Effector memory CD8-positive, alpha-beta T cell (primary cell): Measurements from ENCODE around the gene KIAA0319L.

Experiments used
- ATAC-seq: fragments of 150-1000 bp; cut with Tn5 transposase; replicated peaks from 2 replicates; pipeline ENCODE4 v1.10.0; 2021; ENCODE audit warnings: mild to moderate bottlenecking, moderate library complexity
- DNase-seq, 3 experiments: peaks; one replicate each; pipeline ENCODE4 v3.0.0; 2021
- H3K27ac Mint-ChIP-seq, 2 donors: one replicate each; pipeline ENCODE4 v1.8.0; 2022; ENCODE audit warnings: mild to moderate bottlenecking in 2 of 2, mixed read lengths in 2 of 2, moderate library complexity in 2 of 2
- H3K27me3 Mint-ChIP-seq, 2 donors: one replicate each; pipeline ENCODE4 v1.8.0; 2022; ENCODE audit warnings: mixed read lengths in 2 of 2
- H3K36me3 Mint-ChIP-seq: one replicate; pipeline ENCODE4 v1.8.0; 2022; ENCODE audit warnings: mild to moderate bottlenecking, moderate library complexity, mixed read lengths; ENCODE audit not compliant: insufficient read depth
- H3K4me1 Mint-ChIP-seq, 2 donors: one replicate each; pipeline ENCODE4 v1.8.0; 2022; ENCODE audit warnings: low read depth in 2 of 2, mixed read lengths in 2 of 2
- H3K4me3 Mint-ChIP-seq, 2 donors: one replicate each; pipeline ENCODE4 v1.8.0; 2022; ENCODE audit warnings: mild to moderate bottlenecking in 2 of 2, mixed read lengths in 2 of 2, moderate library complexity in 2 of 2
- H3K9me3 Mint-ChIP-seq, 2 donors: one replicate each; pipeline ENCODE4 v1.8.0; 2022; ENCODE audit warnings: mixed read lengths in 2 of 2

Gene KIAA0319L

GRCh38 chr1:35575416-35575958, 18.3 kb upstream of the KIAA0319L start:
- peaks cover 26 to 29% of the 10 kb centered on the region in 2 donors for H3K4me1 Mint-ChIP-seq
- H3K4me3 Mint-ChIP-seq = peak overlapping the region; percentile 85 to 90
- DNase-seq (no peak), ATAC-seq (no peak)
- H3K36me3 Mint-ChIP-seq = peaks cover 6% of the 10 kb centered on the region
- no peaks in the 10 kb centered on the region for H3K27me3 Mint-ChIP-seq
- H3K27ac Mint-ChIP-seq = peak overlapping the region; percentile 71 to 89
- no peaks in the 10 kb centered on the region for H3K9me3 Mint-ChIP-seq

- H3K27me3 Mint-ChIP-seq = no peaks in the 10 kb centered on the region
- peaks cover 26 to 29% of the 10 kb centered on the region in 2 donors for H3K4me1 Mint-ChIP-seq
- DNase-seq (no peak), ATAC-seq (no peak)
- H3K9me3 Mint-ChIP-seq = no peaks in the 10 kb centered on the region
- H3K36me3 Mint-ChIP-seq = peaks cover 6% of the 10 kb centered on the region
- peak overlapping the region; percentile 85 to 90 for H3K4me3 Mint-ChIP-seq
- H3K27ac Mint-ChIP-seq = no peak overlapping the region
Measured at GRCh38 chr1:35574655-35575415, 17.6 kb upstream of the KIAA0319L start.

- ATAC-seq = no peak
- no peaks in the 10 kb centered on the region for H3K27me3 Mint-ChIP-seq
- H3K4me1 Mint-ChIP-seq = peaks cover 26 to 35% of the 10 kb centered on the region in 2 donors
- DNase-seq = no peak
- no peak overlapping the region for H3K27ac Mint-ChIP-seq
- peak overlapping the region in 1 of 2 donors; percentile 90 for H3K4me3 Mint-ChIP-seq
- H3K36me3 Mint-ChIP-seq = peaks cover 6% of the 10 kb centered on the region
- no peaks in the 10 kb centered on the region for H3K9me3 Mint-ChIP-seq
Measured at GRCh38 chr1:35574125-35574654, 17.0 kb upstream of the KIAA0319L start.

- H3K9me3 Mint-ChIP-seq = no peaks in the 10 kb centered on the region
- H3K27me3 Mint-ChIP-seq = no peaks in the 10 kb centered on the region
- ATAC-seq = peak; percentile 34
- no peak for DNase-seq
- H3K4me3 Mint-ChIP-seq = peak within 1 kb of the TSS in 1 of 2 donors; percentile 38
- no peak within 1 kb of the TSS for H3K27ac Mint-ChIP-seq
- peaks cover 29 to 40% of the 10 kb centered on the region in 2 donors for H3K4me1 Mint-ChIP-seq
- H3K36me3 Mint-ChIP-seq = peaks cover 6% of the 10 kb centered on the region
Measured at GRCh38 chr1:35573198-35574124, 16.3 kb upstream of the KIAA0319L start, which contains the start of gene TFAP2E. Gene TFAP2E (plus strand): TSS chr1:35573314. CDS start chr1:35573578, 264 bp downstream.

GRCh38 chr1:35572296-35572695, 15.1 kb upstream of the KIAA0319L start:
- Mint-ChIP-seq H3K27me3 (no peaks in the 10 kb centered on the region), H3K9me3 (no peaks in the 10 kb centered on the region), H3K27ac (no peak overlapping the region), H3K36me3 (peaks cover 2% of the 10 kb centered on the region), H3K4me1 (peaks cover 21 to 31% of the 10 kb centered on the region in 2 donors), H3K4me3 (peak overlapping the region in 1 of 2 donors; percentile 38)
- DNase-seq = no peak
- no peak for ATAC-seq

GRCh38 chr1:35571263-35571662, 14.1 kb upstream of the KIAA0319L start:
- Mint-ChIP-seq H3K9me3 (no peaks in the 10 kb centered on the region), H3K36me3 (peaks cover 2% of the 10 kb centered on the region), H3K27me3 (no peaks in the 10 kb centered on the region), H3K27ac (peak overlapping the region in 1 of 2 donors; percentile 10), H3K4me3 (no peak overlapping the region), H3K4me1 (peaks cover 17 to 29% of the 10 kb centered on the region in 2 donors)
- ATAC-seq (no peak), DNase-seq (no peak)

GRCh38 chr1:35570589-35571137, 13.5 kb upstream of the KIAA0319L start:
- H3K36me3 Mint-ChIP-seq = peaks cover 3% of the 10 kb centered on the region
- no peak overlapping the region for H3K4me3 Mint-ChIP-seq
- H3K4me1 Mint-ChIP-seq = peaks cover 11 to 24% of the 10 kb centered on the region in 2 donors
- no peak for ATAC-seq
- no peaks in the 10 kb centered on the region for H3K27me3 Mint-ChIP-seq
- DNase-seq = no peak
- H3K27ac Mint-ChIP-seq = peak overlapping the region in 1 of 2 donors; percentile 10
- no peaks in the 10 kb centered on the region for H3K9me3 Mint-ChIP-seq

- ATAC-seq = no peak
Measured at GRCh38 chr1:35569936-35570335, 12.7 kb upstream of the KIAA0319L start.

GRCh38 chr1:35568975-35569395, 11.8 kb upstream of the KIAA0319L start:
- no peaks in the 10 kb centered on the region for H3K27me3 Mint-ChIP-seq
- H3K4me1 Mint-ChIP-seq = peaks cover 14 to 27% of the 10 kb centered on the region in 2 donors
- H3K27ac Mint-ChIP-seq = no peak overlapping the region
- no peak overlapping the region for H3K4me3 Mint-ChIP-seq
- peaks cover 3% of the 10 kb centered on the region for H3K36me3 Mint-ChIP-seq
- ATAC-seq = peak; percentile 61
- DNase-seq = peak; percentile 54 to 68 (median 58)
- no peaks in the 10 kb centered on the region for H3K9me3 Mint-ChIP-seq

More at GRCh38 chr1:35569936-35570335, 12.7 kb upstream of the KIAA0319L start:
- Mint-ChIP-seq H3K36me3 (peaks cover 3% of the 10 kb centered on the region), H3K9me3 (no peaks in the 10 kb centered on the region), H3K4me3 (no peak overlapping the region), H3K4me1 (peaks cover 6 to 19% of the 10 kb centered on the region in 2 donors), H3K27me3 (no peaks in the 10 kb centered on the region), H3K27ac (peak overlapping the region in 1 of 2 donors; percentile 61)
- no peak for DNase-seq

GRCh38 chr1:35567947-35568558, 10.8 kb upstream of the KIAA0319L start:
- ATAC-seq (no peak), DNase-seq (no peak)
- Mint-ChIP-seq H3K36me3 (peaks cover 3% of the 10 kb centered on the region), H3K4me3 (no peak overlapping the region), H3K9me3 (no peaks in the 10 kb centered on the region), H3K27me3 (no peaks in the 10 kb centered on the region), H3K4me1 (peaks cover 14 to 27% of the 10 kb centered on the region in 2 donors), H3K27ac (no peak overlapping the region)

GRCh38 chr1:35565742-35566133, 8.5 kb upstream of the KIAA0319L start:
- DNase-seq (no peak), ATAC-seq (no peak)
- Mint-ChIP-seq H3K27me3 (no peaks in the 10 kb centered on the region), H3K4me3 (no peak overlapping the region), H3K9me3 (no peaks in the 10 kb centered on the region), H3K27ac (no peak overlapping the region), H3K4me1 (peaks cover 23 to 34% of the 10 kb centered on the region in 2 donors), H3K36me3 (peaks cover 3% of the 10 kb centered on the region)

- no peaks in the 10 kb centered on the region for H3K9me3 Mint-ChIP-seq
- ATAC-seq (no peak), DNase-seq (no peak)
- H3K4me3 Mint-ChIP-seq = no peak overlapping the region
- H3K27ac Mint-ChIP-seq = peak overlapping the region in 1 of 2 donors; percentile 8
- no peaks in the 10 kb centered on the region for H3K27me3 Mint-ChIP-seq
- H3K36me3 Mint-ChIP-seq = peaks cover 3% of the 10 kb centered on the region
- H3K4me1 Mint-ChIP-seq = peaks cover 23 to 34% of the 10 kb centered on the region in 2 donors
Measured at GRCh38 chr1:35564884-35565741, 7.9 kb upstream of the KIAA0319L start.
